Measurements from ENCODE around the gene NR1D2.

The NR1D2 gene

DNA sequence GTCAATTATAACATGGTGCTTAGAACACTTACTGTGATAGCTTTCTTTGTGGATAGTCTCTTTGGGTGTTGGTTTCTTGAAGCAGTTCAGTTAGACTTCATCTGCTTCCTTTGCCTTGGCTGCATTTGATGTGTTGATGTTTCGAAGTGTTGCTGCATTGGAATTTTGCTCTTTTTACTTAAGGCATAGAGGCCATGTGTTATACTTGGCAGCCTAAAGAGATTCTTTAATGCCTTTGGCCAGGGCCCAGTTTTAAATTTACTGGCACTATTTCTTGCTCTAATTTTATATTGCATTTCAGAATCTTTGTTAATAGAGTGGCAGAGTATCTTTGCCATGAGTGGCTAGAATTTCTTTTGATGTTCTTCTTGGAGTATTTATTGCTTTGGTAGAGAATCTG, 21.2 kb downstream of the NR1D2 start:
- DNase-seq (ENCODE audit: low read depth in 2 of 2): no peak

DNA sequence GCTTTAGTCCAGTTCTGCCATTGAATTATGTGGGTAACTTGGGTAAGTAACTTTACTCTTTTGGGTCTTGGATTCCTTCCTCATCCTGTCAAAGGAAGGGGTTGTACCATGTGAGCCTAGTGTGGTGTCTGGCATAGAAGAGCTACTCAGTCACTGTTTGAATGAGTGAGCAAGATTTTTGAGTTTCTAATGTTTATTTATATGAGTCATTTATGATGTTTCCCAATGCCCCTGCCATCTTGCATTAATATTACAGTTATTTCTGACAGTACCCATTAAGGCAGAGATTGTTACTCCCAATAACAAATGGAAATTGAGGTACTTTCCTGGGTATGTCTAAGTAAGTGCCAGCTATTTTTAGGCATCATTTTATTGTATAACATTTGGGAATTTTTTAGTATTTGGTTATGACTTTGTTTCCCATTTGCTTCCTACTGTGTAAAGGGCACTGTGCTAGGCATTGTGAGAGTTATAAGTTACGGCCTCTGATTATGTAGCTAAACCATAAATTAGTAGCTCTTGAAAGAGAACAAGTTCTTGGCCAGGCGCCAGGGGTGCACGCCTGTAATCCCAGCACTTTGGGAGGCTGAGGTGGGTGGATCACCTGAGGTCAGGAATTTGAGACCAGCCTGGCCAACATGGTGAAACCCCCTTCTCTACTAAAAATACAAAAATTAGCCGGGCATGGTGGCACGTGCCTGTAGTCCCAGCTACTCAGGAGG, 23.5 kb downstream of the NR1D2 start:
- DNase-seq (ENCODE audit: low read depth in 2 of 2): no peak

DNA sequence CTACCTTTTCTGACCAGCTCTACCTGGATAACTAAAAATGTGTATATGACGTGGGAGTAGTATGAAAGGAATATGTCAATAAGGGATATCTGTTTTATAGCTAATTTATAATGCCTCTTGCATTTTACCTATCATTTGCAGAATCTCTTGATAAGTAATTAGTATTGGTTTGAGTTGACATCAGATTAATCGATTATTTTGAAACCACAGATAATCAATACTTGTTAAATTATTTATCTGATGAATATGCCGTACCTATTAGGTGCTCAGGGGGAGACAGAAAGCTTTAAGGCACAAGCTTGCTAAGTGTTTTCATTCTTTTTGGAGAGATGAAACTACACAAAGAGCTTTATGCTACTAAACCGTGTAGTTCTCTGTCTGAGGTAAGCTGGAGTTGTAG, 24.3 kb downstream of the NR1D2 start:
- DNase-seq (ENCODE audit: low read depth in 2 of 2): no peak

DNA sequence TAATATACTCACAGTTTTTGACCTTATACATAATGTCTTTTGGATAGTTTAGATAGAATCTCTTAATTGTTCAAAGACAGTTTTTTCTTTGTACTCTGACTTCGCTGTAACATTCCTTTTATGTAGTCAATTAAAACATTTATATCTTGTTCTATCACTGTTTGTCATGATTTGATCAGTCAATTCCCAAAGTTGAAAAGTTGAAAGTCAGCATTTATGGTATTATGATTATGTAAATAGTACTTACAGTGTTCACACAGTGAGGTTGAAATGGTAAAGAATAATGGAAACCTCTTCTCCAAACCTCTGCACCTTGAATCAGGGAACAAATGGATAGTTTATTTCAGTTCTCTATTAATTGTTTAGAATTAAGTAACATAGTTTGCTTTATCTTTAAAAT, 26.6 kb downstream of the NR1D2 start:
- no peak for DNase-seq (ENCODE audit: low read depth in 2 of 2)

DNA sequence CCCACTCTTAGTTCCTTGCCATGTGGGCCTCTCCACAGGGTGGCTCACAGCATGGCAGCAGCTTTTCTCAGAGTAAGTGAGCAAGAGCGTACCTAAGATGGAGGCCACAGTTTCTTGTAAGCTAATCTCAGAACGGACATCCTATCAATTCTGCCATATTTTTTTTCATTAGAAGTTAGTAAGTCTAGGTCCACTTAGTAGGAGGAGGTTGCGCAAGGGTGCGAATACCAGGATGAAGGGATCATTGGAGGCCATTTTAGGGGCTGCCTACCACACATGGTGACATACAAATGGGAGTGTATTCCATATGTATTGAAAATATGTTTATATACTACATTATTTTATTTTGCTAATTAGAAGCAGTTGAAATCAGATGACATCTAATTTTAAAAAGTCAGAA, 31.5 kb downstream of the NR1D2 start:
- no peak for DNase-seq (ENCODE audit: low read depth in 2 of 2)

DNA sequence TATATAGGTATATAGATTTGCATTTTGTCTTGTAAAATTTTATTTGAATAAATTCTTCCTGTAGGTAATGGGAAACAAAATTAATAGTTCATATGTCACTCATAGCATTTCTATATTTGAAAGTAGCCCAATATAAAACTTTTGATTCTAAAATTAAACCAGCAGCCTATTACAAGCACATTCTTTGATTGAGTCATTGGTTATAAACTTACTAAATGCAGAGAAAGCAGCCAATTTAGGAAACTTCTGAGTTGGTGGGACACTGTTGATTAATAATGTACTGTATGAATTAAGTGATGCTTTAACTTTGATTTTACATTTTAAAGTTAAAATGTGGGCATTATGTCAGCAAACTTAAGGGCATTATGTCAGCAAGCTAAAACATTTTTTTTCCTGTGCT, 34.5 kb downstream of the NR1D2 start:
- no peak for DNase-seq (ENCODE audit: low read depth in 2 of 2)

DNA sequence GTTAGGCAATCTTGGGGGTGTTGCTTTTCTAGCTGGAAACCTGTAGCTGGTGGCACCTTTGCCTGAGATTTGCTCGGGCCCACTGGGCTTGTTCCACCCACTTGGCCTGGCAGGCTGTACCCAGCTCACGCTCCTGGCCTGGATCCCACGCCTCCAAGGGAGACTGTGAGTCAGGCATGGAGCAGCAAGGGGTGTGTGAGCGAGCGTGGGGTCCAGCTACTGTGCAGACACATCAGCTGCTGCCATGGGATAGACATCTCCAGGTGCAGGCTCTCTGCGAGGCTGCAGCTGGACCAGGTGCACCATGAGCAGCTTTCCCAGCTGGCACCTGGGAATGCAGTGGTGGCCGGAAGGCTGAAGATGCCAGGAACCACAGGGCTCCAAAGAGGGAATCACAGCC, 36.0 kb downstream of the NR1D2 start:
- DNase-seq (ENCODE audit: low read depth in 2 of 2): no peak

DNA sequence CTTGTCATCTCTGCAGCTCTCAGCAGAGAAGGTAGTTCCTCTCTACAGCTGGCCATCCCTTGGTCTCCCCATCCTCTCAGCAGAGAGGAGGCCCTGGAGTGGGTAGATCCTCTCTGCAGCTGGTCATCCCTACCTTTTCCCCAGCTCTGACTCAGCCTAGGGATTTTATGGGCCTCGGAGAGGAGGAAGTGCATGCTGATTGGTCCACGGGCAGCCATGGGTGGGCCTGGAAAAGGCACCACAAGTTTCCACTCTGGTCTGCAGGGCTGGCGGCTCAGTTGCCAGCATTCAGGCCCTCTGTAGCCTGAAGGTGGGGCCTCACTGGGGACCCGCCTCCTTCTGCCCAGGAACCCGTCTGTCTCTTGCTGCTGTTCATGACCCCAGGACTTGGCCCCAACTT, 36.9 kb downstream of the NR1D2 start:
- no peak for DNase-seq (ENCODE audit: low read depth in 2 of 2)

DNA sequence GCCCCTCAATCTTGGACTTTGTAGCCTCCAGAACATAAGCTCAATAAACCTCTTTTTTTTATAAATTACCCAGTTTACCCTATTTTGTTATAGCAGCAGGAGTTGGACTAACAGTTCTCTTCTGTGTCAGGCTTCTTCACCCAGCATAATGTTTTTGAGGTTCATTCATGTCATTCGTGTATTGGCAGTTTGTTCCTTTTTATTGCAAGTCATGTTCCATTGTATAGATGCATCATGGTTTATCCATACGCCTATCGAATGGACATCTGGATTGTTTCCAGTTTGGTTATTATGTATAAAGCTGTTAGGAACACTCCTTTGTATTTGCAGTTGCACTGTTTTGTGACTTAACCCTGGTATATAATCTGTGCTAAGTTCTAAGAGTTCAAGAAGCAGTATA, 39.8 kb downstream of the NR1D2 start:
- no peak for DNase-seq (ENCODE audit: low read depth in 2 of 2)

DNA sequence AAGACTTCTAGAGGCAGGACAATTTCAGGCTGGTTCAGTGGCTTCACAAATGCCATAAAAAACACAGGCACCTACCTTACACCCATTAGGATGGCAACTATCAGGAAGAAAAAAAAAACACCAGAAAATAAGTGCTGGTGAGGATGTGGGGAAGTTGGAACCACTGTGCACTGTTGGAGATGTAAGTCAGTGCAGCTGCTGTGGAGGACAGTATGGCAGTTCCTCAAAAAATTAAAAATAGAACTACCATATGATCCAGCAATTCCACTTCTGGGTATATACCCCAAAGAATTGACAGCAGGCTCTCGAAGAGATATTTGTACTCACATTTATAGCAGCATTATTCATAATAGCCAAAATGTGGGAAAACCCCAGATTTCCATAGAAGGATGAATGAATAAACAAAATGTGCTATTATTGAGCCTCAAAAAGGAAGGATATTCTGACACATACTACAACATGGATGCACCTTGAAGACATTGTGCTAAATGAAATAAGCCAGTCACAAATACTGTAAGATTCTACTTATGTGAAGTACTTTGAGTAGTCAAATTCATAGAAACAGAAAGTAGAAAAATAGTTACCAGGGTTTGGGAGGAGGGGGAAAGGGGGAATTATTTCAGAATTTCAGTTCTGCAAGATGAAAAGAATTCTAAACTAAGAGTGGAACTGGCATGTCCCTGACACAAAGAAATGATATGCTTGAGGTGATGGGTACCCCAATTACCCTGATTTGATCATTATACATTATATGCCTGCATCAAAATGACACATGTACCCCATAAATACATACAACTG, 40.9 kb downstream of the NR1D2 start:
- DNase-seq (ENCODE audit: low read depth in 2 of 2): no peak

DNA sequence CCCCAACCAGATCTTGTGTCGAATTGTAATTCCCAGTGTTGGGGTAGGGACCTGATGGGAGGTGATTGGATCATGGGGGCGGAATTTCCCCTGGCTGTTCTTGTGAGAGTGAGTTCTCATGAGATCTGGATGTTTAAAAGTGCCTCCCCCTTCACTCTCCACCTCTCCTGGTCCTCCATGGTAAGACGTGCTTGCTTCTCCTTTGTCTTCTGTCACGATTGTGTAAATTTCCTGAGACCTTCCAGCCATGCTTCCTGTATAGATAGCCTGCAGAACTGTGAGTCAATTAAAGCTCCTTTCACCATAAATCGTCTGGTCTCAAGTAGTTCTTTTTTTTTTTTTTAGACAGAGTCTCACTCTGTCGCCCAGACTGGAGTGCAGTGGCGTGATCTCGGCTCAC, 42.3 kb downstream of the NR1D2 start:
- no peak for DNase-seq (ENCODE audit: low read depth in 2 of 2)

DNA sequence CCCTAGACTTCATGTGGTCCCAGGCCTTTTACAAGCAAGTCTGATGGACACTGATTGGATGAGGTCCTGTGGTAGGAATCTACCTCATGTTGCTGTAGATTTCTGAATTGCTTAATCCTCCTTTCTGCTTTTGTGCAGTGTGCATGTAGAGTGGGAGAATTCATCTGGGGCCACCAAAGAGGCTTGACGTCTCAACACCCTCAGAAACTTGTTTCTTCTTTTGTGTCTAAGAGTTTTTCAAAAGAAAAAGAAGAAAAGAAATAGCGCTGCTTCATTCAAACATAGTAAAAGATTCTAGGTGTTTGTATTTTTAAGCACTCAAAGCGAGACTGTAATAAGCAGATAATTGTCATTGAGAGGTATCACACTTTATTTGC, 46.2 kb downstream of the NR1D2 start:
- no peak for DNase-seq (ENCODE audit: low read depth in 2 of 2)

DNA sequence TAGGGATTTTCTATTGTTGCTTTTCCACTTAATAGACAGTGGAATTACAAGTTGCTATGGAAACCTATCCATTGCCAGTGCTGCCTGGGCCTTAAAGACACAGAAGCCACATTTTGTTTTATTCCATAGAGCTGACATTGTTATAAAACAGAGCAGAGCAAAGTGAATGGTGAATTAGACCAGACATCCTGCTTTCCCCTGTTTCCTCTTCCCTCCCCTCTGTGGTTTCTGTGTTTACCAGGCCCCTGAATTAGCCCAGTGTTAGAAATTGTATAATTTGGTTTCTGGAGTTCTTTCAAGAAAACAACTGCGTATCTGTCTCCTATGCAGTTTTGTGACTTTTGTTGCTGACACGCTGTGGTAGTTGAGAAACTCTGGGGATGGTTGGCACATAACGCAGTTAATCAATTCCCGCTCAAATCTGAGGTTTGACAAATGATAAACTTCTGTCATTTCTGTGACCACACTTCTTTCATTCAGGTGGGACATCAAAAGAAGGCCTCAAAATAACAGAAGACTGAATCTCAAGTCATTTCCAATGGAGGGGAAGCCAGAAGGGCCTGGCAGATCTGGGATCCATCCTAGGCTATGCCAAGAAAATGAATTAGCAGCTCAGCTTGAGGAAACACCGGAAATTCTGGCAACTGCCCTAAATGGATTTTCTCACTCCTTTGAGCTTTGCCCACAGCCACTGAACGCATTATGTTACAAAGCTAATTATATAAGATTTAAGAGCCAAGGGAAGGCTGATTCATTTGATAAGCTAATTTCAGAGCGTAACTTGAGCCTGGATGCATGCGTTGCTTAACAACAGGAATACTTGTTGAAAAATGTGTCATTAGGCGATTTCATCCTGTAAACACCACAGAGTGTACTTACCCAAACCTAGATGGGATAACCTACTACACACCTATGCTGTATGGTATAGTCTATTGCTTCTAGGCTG, 46.9 kb downstream of the NR1D2 start:
- no peak for DNase-seq (ENCODE audit: low read depth in 2 of 2)

DNA sequence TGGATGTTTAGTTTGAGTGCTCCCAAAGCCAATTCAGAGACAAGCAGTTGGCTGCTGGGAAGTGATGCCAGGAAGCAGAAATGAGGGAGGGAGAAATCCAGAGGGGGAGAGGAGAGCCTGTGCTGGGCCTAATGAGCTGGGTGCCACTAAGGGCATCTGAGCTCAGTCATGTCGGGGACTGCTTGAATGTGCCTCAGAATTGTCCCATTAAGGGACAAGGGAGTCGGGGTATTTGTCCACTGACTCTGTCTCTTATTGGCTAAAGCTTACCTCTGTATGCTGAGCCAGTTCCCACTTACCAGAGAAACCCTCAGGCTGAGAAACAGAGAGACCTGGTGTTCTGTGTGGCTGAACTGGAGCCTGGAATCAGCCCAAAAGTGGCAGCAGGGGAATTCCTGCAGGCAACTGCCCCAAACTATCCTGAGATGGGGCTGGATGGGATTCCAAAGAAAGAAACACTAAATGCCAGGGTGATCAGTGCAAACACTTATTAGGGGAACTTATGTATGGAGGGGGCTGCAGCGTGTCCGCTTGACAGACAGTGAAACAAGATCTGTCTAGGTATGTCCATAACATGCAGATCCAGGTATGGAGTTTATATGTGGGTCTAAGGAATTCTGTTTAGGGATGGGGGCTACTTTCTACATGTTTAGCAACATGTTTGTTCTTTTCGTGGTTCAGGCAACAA, 48.6 kb downstream of the NR1D2 start:
- no peak for DNase-seq (ENCODE audit: low read depth in 2 of 2)

DNA sequence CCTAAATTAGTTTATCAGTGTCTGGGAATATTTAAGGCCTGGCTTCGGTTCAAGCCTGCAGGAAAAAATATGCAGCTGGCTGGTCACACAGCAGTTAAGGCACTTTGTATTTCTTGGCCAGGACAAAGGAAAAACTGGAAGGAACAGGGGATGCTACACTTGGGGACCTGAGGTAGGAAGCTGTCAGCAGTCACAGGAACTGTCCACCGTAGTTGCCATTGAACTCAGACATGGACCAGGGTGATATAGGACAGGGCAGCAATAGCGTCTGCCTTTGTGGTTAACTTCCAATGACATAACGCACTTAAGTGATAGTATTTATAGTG, 49.1 kb downstream of the NR1D2 start:
- DNase-seq (ENCODE audit: low read depth in 2 of 2): no peak

DNA sequence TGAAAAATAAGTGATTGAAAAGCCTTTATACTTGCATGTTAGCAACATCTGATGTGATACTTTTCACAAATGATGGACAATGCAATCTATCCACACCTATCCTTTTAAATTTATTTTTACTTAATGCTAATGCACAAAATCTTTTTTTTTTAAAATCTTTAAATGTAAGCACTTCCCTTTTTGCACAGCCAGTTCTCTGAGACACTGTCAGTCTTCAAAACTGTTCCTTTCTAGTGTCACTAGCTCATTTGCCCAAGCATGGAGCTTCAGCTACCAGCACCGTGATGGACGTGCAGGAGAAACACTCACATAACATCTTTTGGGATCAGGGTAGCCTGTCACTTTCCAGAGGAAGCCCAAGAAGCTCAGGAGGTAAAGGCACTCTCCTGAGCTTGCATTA, 50.1 kb downstream of the NR1D2 start:
- no peak for DNase-seq (ENCODE audit: low read depth in 2 of 2)

DNA sequence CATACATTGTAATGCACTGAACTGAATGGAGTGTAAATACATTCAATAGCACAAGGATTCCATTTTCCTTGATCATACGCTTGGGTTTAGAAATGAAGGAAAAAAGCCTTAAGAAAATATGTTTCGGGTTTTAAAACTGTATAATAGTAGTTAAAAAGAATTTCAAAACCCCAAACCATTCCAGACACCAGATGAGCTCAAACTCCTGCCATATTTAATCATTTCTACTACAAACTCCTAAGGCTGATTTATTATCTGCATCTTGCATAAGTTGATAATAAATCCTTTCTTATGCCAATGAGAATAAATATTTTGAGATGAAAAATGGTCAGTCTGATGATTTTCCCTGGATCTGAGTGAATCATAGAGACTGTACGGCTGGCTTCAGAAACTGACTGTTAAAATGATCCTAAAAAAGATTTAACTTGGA, 51.0 kb downstream of the NR1D2 start:
- DNase-seq (ENCODE audit: low read depth in 2 of 2): no peak

DNA sequence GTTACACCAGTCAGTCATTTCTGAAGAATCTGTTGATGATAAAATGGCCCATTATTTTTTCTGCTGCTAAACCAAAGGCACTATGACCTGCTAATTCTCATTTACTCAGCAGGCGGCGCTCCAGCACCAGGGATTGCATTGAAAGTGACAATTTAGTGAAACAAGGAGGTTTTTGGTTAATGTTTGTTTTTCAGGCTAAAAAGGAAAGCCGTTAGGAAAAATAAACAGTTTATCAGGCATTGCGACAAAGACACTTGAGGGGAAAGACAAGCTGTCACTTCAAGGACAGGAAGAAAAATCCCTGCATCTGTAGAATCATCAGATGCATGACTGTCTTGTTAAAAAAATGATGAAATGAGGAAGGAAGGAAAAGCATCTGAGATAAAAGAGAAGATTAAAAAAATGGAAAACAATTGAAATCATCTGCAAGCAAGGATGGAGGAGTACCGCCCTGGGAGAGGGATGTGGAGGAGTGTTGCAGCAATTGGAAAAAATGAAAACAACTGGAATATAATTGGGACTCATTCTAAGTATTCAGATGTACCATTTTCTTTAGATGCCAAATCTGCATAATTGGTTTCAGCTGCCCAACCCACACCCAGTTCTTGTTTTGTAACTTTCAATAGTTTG, 54.0 kb downstream of the NR1D2 start:
- DNase-seq (ENCODE audit: low read depth in 2 of 2): peak; percentile 39 to 59

DNA sequence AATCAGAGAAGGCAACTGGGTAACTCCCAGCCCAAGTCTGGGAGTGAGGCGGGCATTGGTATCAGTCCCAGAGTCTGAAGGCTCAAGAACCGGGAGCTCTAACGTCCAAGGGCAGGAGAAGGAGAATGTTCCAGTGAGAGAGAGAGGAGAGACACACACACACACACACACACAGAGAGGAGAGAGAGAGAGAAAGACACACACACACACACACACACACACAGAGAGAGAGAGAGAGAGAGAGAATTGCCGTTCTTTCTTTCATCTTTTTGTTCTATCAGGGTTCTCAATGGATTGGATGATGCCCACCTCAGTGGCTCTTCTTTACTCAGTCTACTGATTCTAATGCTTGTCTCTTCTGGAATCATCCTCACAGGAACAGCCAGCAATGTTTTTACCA, 57.0 kb downstream of the NR1D2 start:
- DNase-seq (ENCODE audit: low read depth in 2 of 2): no peak

DNA sequence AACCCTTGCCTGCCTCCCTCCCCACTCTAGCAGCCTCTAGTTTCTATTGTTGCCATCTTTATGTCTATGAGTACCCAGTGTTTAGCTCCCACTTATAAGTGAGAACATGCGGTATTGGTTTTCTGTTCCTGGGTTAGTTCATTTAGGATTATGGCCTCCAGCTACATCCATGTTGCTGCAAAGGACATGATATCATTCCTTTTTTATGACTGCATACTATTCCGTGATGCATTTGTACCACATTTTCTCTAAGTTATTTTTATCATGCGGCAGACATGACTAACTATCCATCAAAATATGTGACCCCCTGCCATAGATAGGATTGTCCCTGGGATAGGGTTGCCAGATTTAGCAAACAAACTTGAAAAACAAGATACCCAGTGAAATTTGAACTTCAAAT, 58.4 kb downstream of the NR1D2 start:
- no peak for DNase-seq (ENCODE audit: low read depth in 2 of 2)

DNA sequence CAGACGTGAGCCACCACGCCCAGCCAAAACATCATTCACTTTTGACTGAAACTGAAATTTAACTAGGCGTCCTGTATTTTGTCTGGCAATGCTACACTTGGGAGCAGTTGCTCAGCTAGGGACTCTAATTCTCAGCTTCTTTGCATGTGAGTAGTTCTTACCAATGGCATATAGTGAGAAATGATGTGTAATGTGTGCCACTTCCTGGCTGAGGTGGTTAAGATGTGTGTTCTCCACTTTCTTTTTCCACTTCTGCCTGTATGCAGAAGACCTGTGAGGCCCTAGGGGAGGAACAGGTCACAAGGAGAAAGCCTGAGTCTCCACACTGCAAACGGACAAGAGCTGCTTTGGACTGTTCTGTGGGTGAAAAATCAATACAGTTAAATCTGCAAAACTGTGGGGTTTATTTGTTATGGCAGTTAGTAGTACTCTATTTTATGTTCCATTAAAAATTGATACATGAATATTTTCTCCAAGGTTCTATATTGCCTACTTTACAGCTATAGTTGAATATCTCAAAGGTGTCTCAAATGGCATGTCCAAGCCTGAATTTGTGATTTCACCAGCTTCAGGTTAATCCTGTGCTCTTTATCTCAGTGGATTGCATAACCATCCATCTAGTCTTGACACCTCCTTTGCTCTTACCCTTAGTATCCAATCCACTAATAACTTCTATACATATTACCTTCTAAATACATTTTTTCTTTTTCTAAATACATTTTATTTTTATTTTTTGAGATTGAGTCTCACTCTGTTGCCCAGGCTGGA, 59.3 kb downstream of the NR1D2 start:
- peak; percentile 16 for DNase-seq (ENCODE audit: low read depth in 2 of 2)
